ENCODE data around the gene TBC1D8B. TPM values are rescaled to one million over a fixed set of nuclear protein-coding genes. Genes with fewer than 3 reads are reported as not detected.
"Not testable (repeated sequence)": the region's sequence is repeated elsewhere in the genome, so short reads cannot be mapped to it uniquely, and the experiment has no call there.

TBC1D8B gene
- total RNA-seq, 4 donors from 2014 or later = 1.8 to 3.0 (median 2.3) TPM

DNA sequence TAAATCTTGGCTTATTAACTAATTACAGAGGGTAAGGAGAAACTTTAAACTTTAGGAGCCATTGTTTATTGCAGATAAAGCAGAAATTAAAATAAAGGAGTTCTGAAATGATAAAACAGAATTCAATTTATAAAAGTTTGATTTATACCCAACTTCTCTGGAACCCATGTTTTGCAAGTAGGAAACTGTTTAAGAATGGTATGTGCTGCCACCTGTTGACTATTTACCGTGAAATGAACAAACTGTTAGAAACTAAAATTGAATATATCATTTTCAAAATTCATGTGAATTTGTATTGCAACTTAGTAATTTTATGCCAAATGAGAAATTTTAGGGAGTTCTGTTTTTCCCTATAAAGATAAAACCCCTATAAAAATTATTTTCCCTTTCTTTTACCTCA, 11.0 kb upstream of the TBC1D8B start:
- intact Hi-C loops (cut with DNase I; ENCODE audit: low total_unique reads) = no loop called here
- TF ChIP-seq POLR2A (IDR thresholded peaks at IDR 0.05) = no peak
- TF ChIP-seq, protein P1, sequence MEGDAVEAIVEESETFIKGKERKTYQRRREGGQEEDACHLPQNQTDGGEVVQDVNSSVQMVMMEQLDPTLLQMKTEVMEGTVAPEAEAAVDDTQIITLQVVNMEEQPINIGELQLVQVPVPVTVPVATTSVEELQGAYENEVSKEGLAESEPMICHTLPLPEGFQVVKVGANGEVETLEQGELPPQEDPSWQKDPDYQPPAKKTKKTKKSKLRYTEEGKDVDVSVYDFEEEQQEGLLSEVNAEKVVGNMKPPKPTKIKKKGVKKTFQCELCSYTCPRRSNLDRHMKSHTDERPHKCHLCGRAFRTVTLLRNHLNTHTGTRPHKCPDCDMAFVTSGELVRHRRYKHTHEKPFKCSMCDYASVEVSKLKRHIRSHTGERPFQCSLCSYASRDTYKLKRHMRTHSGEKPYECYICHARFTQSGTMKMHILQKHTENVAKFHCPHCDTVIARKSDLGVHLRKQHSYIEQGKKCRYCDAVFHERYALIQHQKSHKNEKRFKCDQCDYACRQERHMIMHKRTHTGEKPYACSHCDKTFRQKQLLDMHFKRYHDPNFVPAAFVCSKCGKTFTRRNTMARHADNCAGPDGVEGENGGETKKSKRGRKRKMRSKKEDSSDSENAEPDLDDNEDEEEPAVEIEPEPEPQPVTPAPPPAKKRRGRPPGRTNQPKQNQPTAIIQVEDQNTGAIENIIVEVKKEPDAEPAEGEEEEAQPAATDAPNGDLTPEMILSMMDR (IDR thresholded peaks at IDR 0.05) = no peak
- 2 to 5% methylated on average over 1 of the region's 1 CpG for WGBS, 2 donors
- no peak overlapping the region for H3K4me3 ChIP-seq (ENCODE audit: low read depth, poor library complexity, severe bottlenecking)
- no peak for DNase-seq (ENCODE audit: low spot score in 2 of 2)

DNA sequence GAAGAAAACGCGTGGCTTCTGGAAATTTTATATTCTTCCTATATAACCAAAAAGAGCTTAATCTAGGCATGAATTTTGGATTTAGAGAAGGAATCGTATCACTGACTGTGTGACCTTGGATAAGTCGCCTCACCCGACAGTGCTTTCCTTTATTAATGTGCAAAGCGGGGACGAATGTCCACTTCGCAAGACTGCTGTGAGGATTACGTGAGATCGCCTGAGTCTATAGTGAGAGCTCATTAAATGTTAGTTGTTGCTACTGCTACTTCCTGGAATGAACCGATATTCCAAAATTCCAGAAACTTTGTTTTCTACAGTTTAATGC, 448 bp upstream of the TBC1D8B start:
- intact Hi-C loops (cut with DNase I; ENCODE audit: low total_unique reads) = no loop called here
- TF ChIP-seq, protein P1 (IDR thresholded peaks at IDR 0.05) = no peak
- no peak for TF ChIP-seq POLR2A (IDR thresholded peaks at IDR 0.05)
- no peak overlapping the region for H3K4me3 ChIP-seq (ENCODE audit: low read depth, poor library complexity, severe bottlenecking)
- 1 to 49% methylated on average over 11 of the region's 11 CpGs for WGBS, 2 donors
- no peak for DNase-seq (ENCODE audit: low spot score in 2 of 2)

DNA sequence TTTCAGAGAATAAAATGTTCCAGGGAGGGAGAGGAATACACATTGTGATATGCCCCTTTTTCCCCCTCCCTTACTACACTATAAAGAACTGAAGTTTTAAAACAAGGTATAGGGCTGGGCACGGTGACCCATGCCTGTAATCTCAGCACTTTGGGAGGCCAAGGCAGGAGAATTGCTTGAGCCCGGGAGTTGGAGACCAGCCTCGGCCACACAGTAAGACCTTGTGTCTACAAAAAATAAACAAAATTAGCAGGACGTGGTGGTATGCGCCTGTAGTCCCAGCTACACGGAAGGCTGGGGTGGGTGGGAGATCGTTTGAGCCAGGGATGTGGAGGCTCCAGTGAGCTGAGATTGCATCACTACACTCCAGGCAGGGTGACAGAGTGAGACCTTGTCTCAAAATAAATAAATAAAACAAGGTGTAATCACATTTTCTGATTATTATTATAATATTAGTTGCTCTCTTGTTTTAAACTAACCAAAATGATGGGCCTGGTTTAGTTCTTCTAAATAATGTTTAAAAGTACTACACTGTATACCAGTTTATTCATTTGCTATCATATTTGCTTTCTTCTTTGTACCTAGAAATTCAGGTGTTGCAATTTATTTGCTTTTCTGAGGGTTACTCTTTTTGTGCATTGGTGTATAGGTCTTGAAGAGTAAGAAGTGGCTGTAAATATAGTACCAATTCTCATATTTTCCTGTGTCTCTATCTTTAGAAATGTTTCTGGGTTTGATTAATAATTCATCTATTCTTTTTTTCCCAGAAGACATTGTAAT, 8.8 kb downstream of the TBC1D8B start:
- 63 to 75% methylated on average over 7 of the region's 7 CpGs for WGBS, 2 donors
- no peak for DNase-seq (ENCODE audit: low spot score in 2 of 2)
- no peak for TF ChIP-seq POLR2A (IDR thresholded peaks at IDR 0.05)
- TF ChIP-seq, protein P1 (IDR thresholded peaks at IDR 0.05) = no peak
- H3K4me3 ChIP-seq (ENCODE audit: low read depth, poor library complexity, severe bottlenecking) = no peak overlapping the region
- intact Hi-C loops (cut with DNase I; ENCODE audit: low total_unique reads) = no loop called here

DNA sequence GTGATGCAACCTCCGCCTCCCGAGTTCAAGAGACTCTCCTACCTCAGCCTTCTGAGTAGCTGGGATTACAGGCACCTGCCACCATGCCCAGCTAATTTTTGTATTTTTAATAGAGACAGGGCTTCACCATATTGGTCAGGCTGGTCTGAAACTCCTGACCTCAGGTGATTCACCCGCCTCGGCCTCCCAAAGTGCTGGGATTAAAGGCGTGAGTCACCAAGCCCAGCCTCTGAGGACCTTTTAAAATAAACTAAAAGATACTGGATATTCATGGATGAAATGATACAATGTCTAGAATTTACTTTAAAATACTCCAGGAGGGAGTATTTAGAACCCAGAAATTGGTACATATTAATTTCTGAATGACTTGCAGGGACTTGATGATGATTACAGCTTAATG, 10.5 kb downstream of the TBC1D8B start:
- WGBS, 2 donors = 78 to 81% methylated on average over 5 of the region's 5 CpGs
- H3K4me3 ChIP-seq (ENCODE audit: low read depth, poor library complexity, severe bottlenecking); intact Hi-C loops (cut with DNase I; ENCODE audit: low total_unique reads); DNase-seq (ENCODE audit: low spot score in 2 of 2): not testable (repeated sequence)

DNA sequence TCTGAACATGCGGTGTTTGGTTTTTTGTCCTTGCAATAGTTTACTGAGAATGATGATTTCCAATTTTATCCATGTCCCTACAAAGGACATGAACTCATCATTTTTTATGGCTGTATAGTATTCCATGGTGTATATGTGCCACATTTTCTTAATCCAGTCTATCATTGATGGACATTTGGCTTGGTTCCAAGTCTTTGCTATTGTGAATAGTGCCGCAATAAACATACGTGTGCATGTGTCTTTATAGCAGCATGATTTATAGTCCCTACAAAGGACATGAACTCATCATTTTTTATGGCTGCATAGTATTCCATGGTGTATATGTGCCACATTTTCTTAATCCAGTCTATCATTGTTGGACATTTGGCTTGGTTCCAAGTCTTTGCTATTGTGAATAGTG, 11.6 kb downstream of the TBC1D8B start:
- 85 to 90% methylated on average over 3 of the region's 3 CpGs for WGBS, 2 donors
- intact Hi-C loops (cut with DNase I; ENCODE audit: low total_unique reads); H3K4me3 ChIP-seq (ENCODE audit: low read depth, poor library complexity, severe bottlenecking); DNase-seq (ENCODE audit: low spot score in 2 of 2): not testable (repeated sequence)

DNA sequence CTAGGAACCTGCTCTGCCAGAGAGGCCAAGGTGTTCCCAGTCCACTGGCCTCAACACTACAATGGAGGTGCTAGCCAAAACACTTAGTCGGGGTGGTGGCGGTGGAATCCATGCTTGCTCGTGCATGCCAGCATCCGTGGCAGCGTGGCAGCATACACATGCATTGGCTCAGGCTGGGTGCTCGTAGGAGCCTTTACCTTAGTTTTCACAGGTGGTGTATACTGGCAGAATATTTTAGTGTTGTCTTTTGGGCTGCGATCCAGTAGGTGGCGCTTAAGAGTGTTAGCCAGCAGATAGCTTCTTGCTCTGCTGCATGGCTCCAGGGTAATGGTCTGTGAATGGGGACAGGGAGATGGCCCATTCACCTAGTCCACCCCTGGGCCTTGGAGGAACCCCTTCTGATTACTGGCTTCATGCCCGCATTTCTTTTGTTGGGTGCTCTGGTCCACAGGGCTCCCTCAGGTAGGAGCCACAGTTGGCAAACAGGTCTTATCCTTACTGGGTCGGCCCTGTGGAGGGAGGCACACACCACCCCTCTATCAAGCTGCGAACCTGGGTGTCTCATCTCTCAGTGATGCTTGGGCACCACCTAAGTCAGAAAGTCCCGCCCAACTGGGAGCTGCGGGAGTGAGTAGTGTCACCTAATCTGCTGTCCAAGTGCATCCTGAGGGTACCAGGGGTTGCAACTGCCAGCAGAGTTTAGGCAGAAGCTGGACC, 60.7 kb downstream of the TBC1D8B start:
- intact Hi-C loops (cut with DNase I; ENCODE audit: low total_unique reads) = no loop called here
- 49 to 81% methylated on average over 5 to 11 of the region's 13 CpGs for WGBS, 2 donors
- DNase-seq (ENCODE audit: low spot score in 2 of 2) = no peak
- H3K4me3 ChIP-seq (ENCODE audit: low read depth, poor library complexity, severe bottlenecking) = no peak overlapping the region
- TF ChIP-seq POLR2A (IDR thresholded peaks at IDR 0.05) = no peak
- TF ChIP-seq, protein P1 (IDR thresholded peaks at IDR 0.05) = no peak

All from lower leg skin (tissue), 4 donors.